SK-N-SH (cell line): ENCODE data around the gene TCEA2. TPM values are rescaled to one million over a fixed set of nuclear protein-coding genes. Genes with fewer than 3 reads are reported as not detected.

Source experiments
- CTCF ChIA-PET: fragments of 300-600, 350-600 bp; formaldehyde crosslinking; extraction: SDS; loops from one replicate; lab custom pipeline; 2021; lab: Yijun Ruan, JAX
- POLR2A ChIA-PET: fragments of 350-600 bp; sonication (Branson Sonifier 250); formaldehyde crosslinking; extraction: SDS; loops from one replicate; lab custom pipeline; 2020; ENCODE audit warnings: antibody characterized with exemption, inconsistent platforms; lab: Yijun Ruan, JAX
- DNase-seq: peaks from one replicate; pipeline ENCODE4 v3.0.0; 2012
- H2AFZ ChIP-seq: fragments of 200-600 bp; sonication (generic); 2 replicates; pipeline ENCODE4 v1.8.1; 2016; ENCODE audit warnings: antibody characterized with exemption, mild to moderate bottlenecking, low read depth
- H3F3A ChIP-seq: fragments of 200-600 bp; sonication (generic); replicated peaks from 2 replicates; pipeline ENCODE3; 2016; ENCODE audit warnings: antibody characterized with exemption, mild to moderate bottlenecking; ENCODE audit not compliant: insufficient read depth
- H3K27ac ChIP-seq, 2 experiments: fragments of 200-500 bp in 1 of 2; fragments of 200-600 bp in 1 of 2; sonication (Bioruptor generic) in 1 of 2; sonication (generic), shearing (Covaris generic) in 1 of 2; 2 replicates each; pipeline versions ENCODE4 v1.5.1 to v1.6.1; 2014 to 2016; ENCODE audit warnings: low read depth in 2 of 2, inconsistent platforms in 1 of 2, low read length in 1 of 2, mild to moderate bottlenecking in 1 of 2, mixed read lengths in 1 of 2
- H3K27me3 ChIP-seq: fragments of 200-600 bp; sonication (generic), shearing (Covaris generic); 2 replicates; pipeline ENCODE4 v1.6.1; 2016; ENCODE audit warnings: mixed run types; ENCODE audit not compliant: insufficient read depth
- H3K36me3 ChIP-seq, 2 experiments: fragments of 200-500 bp in 1 of 2; fragments of 200-600 bp in 1 of 2; sonication (Bioruptor generic) in 1 of 2; sonication (generic) in 1 of 2; replicated peaks in 1 of 2; 2 replicates each; pipeline versions ENCODE3 to v1.5.1; 2014 to 2016; ENCODE audit warnings: low read length in 1 of 2, mild to moderate bottlenecking in 1 of 2; ENCODE audit not compliant: insufficient read depth in 2 of 2, control insufficient read depth in 1 of 2
- H3K4me1 ChIP-seq, 2 experiments: fragments of 200-500 bp in 1 of 2; fragments of 200-600 bp in 1 of 2; sonication (Bioruptor generic) in 1 of 2; sonication (generic), shearing (Covaris generic) in 1 of 2; 2 replicates each; pipeline versions ENCODE4 v1.5.1 to v1.6.1; 2014 to 2016; ENCODE audit warnings: low read depth in 1 of 2, low read length in 1 of 2, mixed run types in 1 of 2; ENCODE audit not compliant: insufficient read depth in 2 of 2, control insufficient read depth in 1 of 2
- H3K4me2 ChIP-seq: fragments of 200-600 bp; sonication (generic), shearing (Covaris generic); 2 replicates; pipeline ENCODE4 v1.6.1; 2017; ENCODE audit warnings: mixed run types
- H3K4me3 ChIP-seq, 2 experiments: fragments of 200-500 bp in 1 of 2; fragments of 200-600 bp in 1 of 2; sonication (Bioruptor generic) in 1 of 2; sonication (generic), shearing (Covaris generic) in 1 of 2; 2 replicates each; pipeline versions ENCODE4 v1.5.1 to v1.8.1; 2014 to 2016; ENCODE audit warnings: low read depth in 2 of 2, inconsistent platforms in 1 of 2, low read length in 1 of 2, mild to moderate bottlenecking in 1 of 2, mixed read lengths in 1 of 2, moderate library complexity in 1 of 2
- H3K79me2 ChIP-seq: fragments of 200-600 bp; sonication (generic); 2 replicates; pipeline ENCODE4 v1.8.1; 2017; ENCODE audit warnings: mild to moderate bottlenecking; ENCODE audit not compliant: insufficient read depth
- H3K9ac ChIP-seq: fragments of 200-600 bp; sonication (generic); 2 replicates; pipeline ENCODE4 v1.6.1; 2017; ENCODE audit warnings: mixed run types
- H3K9me2 ChIP-seq: fragments of 200-600 bp; sonication (generic); 2 replicates; pipeline ENCODE4 v1.6.1; 2017; ENCODE audit warnings: mixed run types
- H3K9me3 ChIP-seq: fragments of 200-600 bp; sonication (generic); 2 replicates; pipeline ENCODE4 v1.6.1; 2017; ENCODE audit warnings: mixed run types, mild to moderate bottlenecking, moderate library complexity
- H4K20me1 ChIP-seq: fragments of 200-600 bp; sonication (generic); 2 replicates; pipeline ENCODE4 v1.6.1; 2017; ENCODE audit warnings: mild to moderate bottlenecking, mixed run types; ENCODE audit not compliant: insufficient read depth
- CTCF ChIP-seq: fragments of 200-600 bp; sonication (generic); IDR thresholded peaks from 2 replicates; pipeline ENCODE4 v1.6.1; 2017; ENCODE audit warnings: antibody characterized with exemption, mild to moderate bottlenecking, moderate library complexity
- ELF1 ChIP-seq: IDR thresholded peaks from 2 replicates; pipeline ENCODE4 v1.4.0; 2012
- EZH2phosphoT487 ChIP-seq: fragments of 200-600 bp; sonication (generic); IDR thresholded peaks from 2 replicates; pipeline ENCODE4 v1.6.1; 2017; ENCODE audit warnings: low read depth, mixed run types, mild to moderate bottlenecking, antibody characterized with exemption, moderate library complexity, borderline replicate concordance
- FOXM1 ChIP-seq: IDR thresholded peaks from 2 replicates; pipeline ENCODE4 v1.4.0; 2012; ENCODE audit warnings: low read depth, mild to moderate bottlenecking
- GATA2 ChIP-seq: sonication (generic); formaldehyde crosslinking; IDR thresholded peaks from 2 replicates; pipeline ENCODE4 v1.5.0; 2020; ENCODE audit warnings: mild to moderate bottlenecking, missing genetic modification reagents
- IRF3 ChIP-seq: fragments of 150-350 bp; IDR thresholded peaks from 2 replicates; pipeline ENCODE4 v1.6.1; 2016; ENCODE audit warnings: mild to moderate bottlenecking, low read depth, low read length
- JUND ChIP-seq: IDR thresholded peaks from 2 replicates; pipeline ENCODE4 v1.4.0; 2012
- MEF2A ChIP-seq: IDR thresholded peaks from 2 replicates; pipeline ENCODE4 v1.4.0; 2012; ENCODE audit warnings: low read depth, borderline replicate concordance
- MXI1 ChIP-seq: IDR thresholded peaks from 2 replicates; pipeline ENCODE4 v1.6.1; 2012; ENCODE audit warnings: mild to moderate bottlenecking, low read depth, low read length, improper control_type of control experiment
- NFIC ChIP-seq: IDR thresholded peaks from 2 replicates; pipeline ENCODE4 v1.4.0; 2012; ENCODE audit warnings: borderline replicate concordance
- NRF1 ChIP-seq: IDR thresholded peaks from 2 replicates; pipeline ENCODE4 v1.6.1; 2012; ENCODE audit warnings: low read depth, mild to moderate bottlenecking, low read length
- PBX3 ChIP-seq: IDR thresholded peaks from 2 replicates; pipeline ENCODE4; 2012
- POLR2AphosphoS5 ChIP-seq: IDR thresholded peaks from 2 replicates; pipeline ENCODE4 v1.6.1; 2012; ENCODE audit warnings: low read depth, low read length
- RAD21 ChIP-seq: IDR thresholded peaks from 2 replicates; pipeline ENCODE4 v1.6.1; 2012; ENCODE audit warnings: mild to moderate bottlenecking, low read length
- RFX5 ChIP-seq: IDR thresholded peaks from 2 replicates; pipeline ENCODE4 v1.6.1; 2012; ENCODE audit warnings: mild to moderate bottlenecking, improper control_type of control experiment, low read length
- SIN3A ChIP-seq: IDR thresholded peaks from 2 replicates; pipeline ENCODE4 v1.6.1; 2012; ENCODE audit warnings: low read depth, mild to moderate bottlenecking, low read length, moderate library complexity, borderline replicate concordance
- SMC3 ChIP-seq: IDR thresholded peaks from 2 replicates; pipeline ENCODE4 v1.6.1; 2012; ENCODE audit warnings: low read depth, low read length, improper control_type of control experiment
- USF2 ChIP-seq: fragments of 150-350 bp; IDR thresholded peaks from 2 replicates; pipeline ENCODE4 v1.6.1; 2017; ENCODE audit warnings: antibody characterized with exemption, low read length, low read depth, borderline replicate concordance
- WGBS: methylation state at CpG from one replicate; pipeline ENCODE4 v1.1.6; 2017; ENCODE audit warnings: low lambda C conversion rate; 5-methylcytosine and 5-hydroxymethylcytosine counted together
- polyA plus RNA-seq, 3 experiments: library from polyadenylated mRNA; depleted of rRNA; stranded (reverse); fragments of >200 nt; gene quantifications; 2 replicates each; pipeline ENCODE4 v1.2.3, GENCODE V29; 2012
- TF ChIP-seq, protein P1 (sequence below): IDR thresholded peaks from 2 replicates; pipeline ENCODE4 v1.4.0; 2012; ENCODE audit warnings: low read depth
- TF ChIP-seq, protein P2 (sequence below): IDR thresholded peaks from 2 replicates; pipeline ENCODE4 v1.6.1; 2012; ENCODE audit warnings: mild to moderate bottlenecking, low read depth, low read length, moderate library complexity

TCEA2 gene
- polyA plus RNA-seq, 1 of the 3 experiments (the other 2 are of a cell fraction), result 98.9 TPM

- no peaks in the 10 kb centered on the region for H3K79me2 ChIP-seq
- no peaks in the 10 kb centered on the region for H4K20me1 ChIP-seq
- CTCF ChIA-PET, result interaction anchor here (0.7 to 15.6 kb wide), 8 partner anchors 9 to 78 kb away, joined by 3 to 252 read pairs (median 4); partner anchors contain the start of genes LKAAEAR1, OPRL1 and RGS19
- H3K9me3 ChIP-seq, result no peaks in the 10 kb centered on the region
- H2AFZ ChIP-seq, result no peak overlapping the region
- H3K4me3 ChIP-seq, result no peak overlapping the region
- H3F3A ChIP-seq, result no peaks in the 10 kb centered on the region
- H3K4me1 ChIP-seq, result peaks cover 0 to 14% of the 10 kb centered on the region in 2 experiments; a peak in 1 of 4 replicates
- POLR2A ChIA-PET, result no interaction called here
- TF ChIP-seq PBX3, result no peak
- no peak for TF ChIP-seq NRF1
- TF ChIP-seq MXI1, result no peak
- no peak for TF ChIP-seq CTCF
- no peak for TF ChIP-seq RFX5
- TF ChIP-seq SMC3, result no peak
- TF ChIP-seq RAD21, result no peak
- TF ChIP-seq GATA2 (CRISPR knock-in tag), result no peak
- no peak for TF ChIP-seq USF2
- TF ChIP-seq NFIC, result no peak
- TF ChIP-seq SIN3A, result no peak
- TF ChIP-seq FOXM1, result no peak
- no peak for TF ChIP-seq MEF2A
- TF ChIP-seq IRF3, result no peak
- no peak for TF ChIP-seq JUND
- TF ChIP-seq, protein P1, sequence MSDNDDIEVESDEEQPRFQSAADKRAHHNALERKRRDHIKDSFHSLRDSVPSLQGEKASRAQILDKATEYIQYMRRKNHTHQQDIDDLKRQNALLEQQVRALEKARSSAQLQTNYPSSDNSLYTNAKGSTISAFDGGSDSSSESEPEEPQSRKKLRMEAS, result no peak
- TF ChIP-seq EZH2phosphoT487, result no peak
- no peak for TF ChIP-seq ELF1
- TF ChIP-seq POLR2AphosphoS5, result no peak
- TF ChIP-seq, protein P2, sequence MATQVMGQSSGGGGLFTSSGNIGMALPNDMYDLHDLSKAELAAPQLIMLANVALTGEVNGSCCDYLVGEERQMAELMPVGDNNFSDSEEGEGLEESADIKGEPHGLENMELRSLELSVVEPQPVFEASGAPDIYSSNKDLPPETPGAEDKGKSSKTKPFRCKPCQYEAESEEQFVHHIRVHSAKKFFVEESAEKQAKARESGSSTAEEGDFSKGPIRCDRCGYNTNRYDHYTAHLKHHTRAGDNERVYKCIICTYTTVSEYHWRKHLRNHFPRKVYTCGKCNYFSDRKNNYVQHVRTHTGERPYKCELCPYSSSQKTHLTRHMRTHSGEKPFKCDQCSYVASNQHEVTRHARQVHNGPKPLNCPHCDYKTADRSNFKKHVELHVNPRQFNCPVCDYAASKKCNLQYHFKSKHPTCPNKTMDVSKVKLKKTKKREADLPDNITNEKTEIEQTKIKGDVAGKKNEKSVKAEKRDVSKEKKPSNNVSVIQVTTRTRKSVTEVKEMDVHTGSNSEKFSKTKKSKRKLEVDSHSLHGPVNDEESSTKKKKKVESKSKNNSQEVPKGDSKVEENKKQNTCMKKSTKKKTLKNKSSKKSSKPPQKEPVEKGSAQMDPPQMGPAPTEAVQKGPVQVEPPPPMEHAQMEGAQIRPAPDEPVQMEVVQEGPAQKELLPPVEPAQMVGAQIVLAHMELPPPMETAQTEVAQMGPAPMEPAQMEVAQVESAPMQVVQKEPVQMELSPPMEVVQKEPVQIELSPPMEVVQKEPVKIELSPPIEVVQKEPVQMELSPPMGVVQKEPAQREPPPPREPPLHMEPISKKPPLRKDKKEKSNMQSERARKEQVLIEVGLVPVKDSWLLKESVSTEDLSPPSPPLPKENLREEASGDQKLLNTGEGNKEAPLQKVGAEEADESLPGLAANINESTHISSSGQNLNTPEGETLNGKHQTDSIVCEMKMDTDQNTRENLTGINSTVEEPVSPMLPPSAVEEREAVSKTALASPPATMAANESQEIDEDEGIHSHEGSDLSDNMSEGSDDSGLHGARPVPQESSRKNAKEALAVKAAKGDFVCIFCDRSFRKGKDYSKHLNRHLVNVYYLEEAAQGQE, result no peak
- WGBS, result 77% methylated on average over 12 of the region's 21 CpGs
- no peaks in the 10 kb centered on the region for H3K36me3 ChIP-seq
- H3K27me3 ChIP-seq, result peaks cover 3% of the 10 kb centered on the region; the same call in 1 of the 2 replicates
- H3K4me2 ChIP-seq, result no peak overlapping the region
- no peak overlapping the region for H3K27ac ChIP-seq
- no peak for DNase-seq
- no peaks in the 10 kb centered on the region for H3K9me2 ChIP-seq
- H3K9ac ChIP-seq, result no peak overlapping the region
These were observed 53.0 kb downstream of the TCEA2 start for GRCh38 chr20:64116016-64116415.
